K562 (cell line): Measurements from ENCODE around the gene RMND5B. TPM values are rescaled to one million over a fixed set of nuclear protein-coding genes. Genes with fewer than 3 reads are reported as not detected.
A peak's percentile ranks its signal among the peaks of the same experiment; 100 is the strongest.

ENCODE experiments used
- FOXJ2 ChIP-seq: fragments of 200-800 bp; sonication (Bioruptor generic); IDR thresholded peaks from 2 replicates; pipeline ENCODE4 v1.6.1; 2016; ENCODE audit warnings: missing genetic modification characterization, missing compliant biosample characterization
- HDAC8 ChIP-seq: fragments of 450-650 bp; IDR thresholded peaks from 2 replicates; pipeline ENCODE4 v1.6.1; 2016; ENCODE audit warnings: mild to moderate bottlenecking, missing genetic modification characterization, moderate library complexity, missing compliant biosample characterization
- KHSRP ChIP-seq: fragments of 450-650 bp; IDR thresholded peaks from 2 replicates; pipeline ENCODE4 v1.6.1; 2017
- MAZ ChIP-seq, 2 experiments: fragments of 450-650 bp in 1 of 2; sonication (generic) in 1 of 2; formaldehyde crosslinking; IDR thresholded peaks in 1 of 2; conservative IDR thresholded peaks in 1 of 2; 2 replicates each; pipeline versions ENCODE4 v1.4.0 to v1.5.0; 2020; ENCODE audit warnings: mild to moderate bottlenecking in 1 of 2, missing genetic modification reagents in 1 of 2
- MITF ChIP-seq: IDR thresholded peaks from 2 replicates; pipeline ENCODE4 v1.6.1; 2014; ENCODE audit warnings: antibody characterized with exemption
- NR1H2 ChIP-seq: sonication (generic); formaldehyde crosslinking; IDR thresholded peaks from 2 replicates; pipeline ENCODE4 v1.4.0; 2020; ENCODE audit warnings: mild to moderate bottlenecking, missing genetic modification reagents
- PREB ChIP-seq: sonication (generic); formaldehyde crosslinking; IDR thresholded peaks from 2 replicates; pipeline ENCODE4 v1.8.1; 2023; ENCODE audit warnings: mild to moderate bottlenecking, missing genetic modification reagents
- PRMT5 ChIP-seq: sonication (generic); formaldehyde crosslinking; IDR thresholded peaks from 2 replicates; pipeline ENCODE4 v1.5.0; 2020; ENCODE audit warnings: missing genetic modification reagents
- PRPF4 ChIP-seq: fragments of 200-400 bp; formaldehyde crosslinking; IDR thresholded peaks from one replicate; pipeline ENCODE4 v1.6.1; 2017; ENCODE audit warnings: low read length, low read depth, mild to moderate bottlenecking; ENCODE audit not compliant: insufficient read depth, poor library complexity, severe bottlenecking
- RCOR1 ChIP-seq, 2 experiments: IDR thresholded peaks; 2 replicates each; pipeline ENCODE4 v1.6.1; 2012; ENCODE audit warnings: low read depth in 2 of 2, low read length in 2 of 2, borderline replicate concordance in 1 of 2, improper control_type of control experiment in 1 of 2
- SIRT6 ChIP-seq: IDR thresholded peaks from one replicate; pipeline ENCODE4 v1.6.1; 2012; ENCODE audit warnings: low read depth, mild to moderate bottlenecking, control low read depth, inconsistent platforms, low read length, moderate library complexity
- TAF7 ChIP-seq: fragments of 450-650 bp; IDR thresholded peaks from 2 replicates; pipeline ENCODE4 v1.6.1; 2016; ENCODE audit warnings: missing genetic modification characterization, missing compliant biosample characterization
- polyA plus RNA-seq, 8 experiments: library from polyadenylated mRNA; depleted of rRNA in 4 of 8; stranded (reverse) in 5 of 8; unstranded in 3 of 8; fragments of >200 nt; fragmentation: Nextera tagmentation in 2 of 8; fragmentation: Illumina TruSeq in 1 of 8; extraction: Ambion mirVana in 2 of 8; extraction: Trizol in 1 of 8; gene quantifications; 2 replicates each; pipeline versions ENCODE4 v1.2.1 to v1.2.3, GENCODE V29; 2011 to 2014; ENCODE audit warnings: inconsistent platforms in 1 of 8, missing spikeins in 1 of 8
- total RNA-seq, 7 experiments: library from RNA; depleted of rRNA in 6 of 7; stranded (reverse); fragments of >200 nt in 6 of 7; fragmentation: Illumina TruSeq in 2 of 7; extraction: Trizol in 2 of 7; gene quantifications; 2 replicates each; pipeline versions ENCODE4 v1.2.1 to v1.2.3, GENCODE V29; 2011 to 2021; ENCODE audit warnings: low replicate concordance in 1 of 7
- TF ChIP-seq, protein P1 (sequence below), 2 experiments: IDR thresholded peaks; 2 replicates each; pipeline ENCODE4 v1.6.1; 2011; ENCODE audit warnings: borderline replicate concordance in 1 of 2, control low read depth in 1 of 2, low read depth in 1 of 2, low read length in 1 of 2, mild to moderate bottlenecking in 1 of 2, mixed read lengths in 1 of 2, moderate library complexity in 1 of 2; ENCODE audit not compliant: insufficient read depth in 1 of 2, insufficient read length in 1 of 2, poor library complexity in 1 of 2, severe bottlenecking in 1 of 2; ENCODE audit errors: extremely low read depth in 1 of 2
- TF ChIP-seq, protein P2 (sequence below): fragments of 250-450 bp; sonication (Bioruptor Pico); IDR thresholded peaks from 2 replicates; pipeline ENCODE4 v1.4.0; 2020; ENCODE audit warnings: mild to moderate bottlenecking, moderate library complexity, borderline replicate concordance
- TF ChIP-seq, protein P3 (sequence below): fragments of 450-650 bp; IDR thresholded peaks from 2 replicates; pipeline ENCODE4 v1.6.1; 2018; ENCODE audit not compliant: partially characterized antibody

RMND5B gene
- total and polyA plus RNA-seq, 9 of the 15 experiments (the other 6 are each of a cell fraction or from before 2014, with no cell fraction given): 2.6 to 57.0 (median 28.3) TPM

DNA sequence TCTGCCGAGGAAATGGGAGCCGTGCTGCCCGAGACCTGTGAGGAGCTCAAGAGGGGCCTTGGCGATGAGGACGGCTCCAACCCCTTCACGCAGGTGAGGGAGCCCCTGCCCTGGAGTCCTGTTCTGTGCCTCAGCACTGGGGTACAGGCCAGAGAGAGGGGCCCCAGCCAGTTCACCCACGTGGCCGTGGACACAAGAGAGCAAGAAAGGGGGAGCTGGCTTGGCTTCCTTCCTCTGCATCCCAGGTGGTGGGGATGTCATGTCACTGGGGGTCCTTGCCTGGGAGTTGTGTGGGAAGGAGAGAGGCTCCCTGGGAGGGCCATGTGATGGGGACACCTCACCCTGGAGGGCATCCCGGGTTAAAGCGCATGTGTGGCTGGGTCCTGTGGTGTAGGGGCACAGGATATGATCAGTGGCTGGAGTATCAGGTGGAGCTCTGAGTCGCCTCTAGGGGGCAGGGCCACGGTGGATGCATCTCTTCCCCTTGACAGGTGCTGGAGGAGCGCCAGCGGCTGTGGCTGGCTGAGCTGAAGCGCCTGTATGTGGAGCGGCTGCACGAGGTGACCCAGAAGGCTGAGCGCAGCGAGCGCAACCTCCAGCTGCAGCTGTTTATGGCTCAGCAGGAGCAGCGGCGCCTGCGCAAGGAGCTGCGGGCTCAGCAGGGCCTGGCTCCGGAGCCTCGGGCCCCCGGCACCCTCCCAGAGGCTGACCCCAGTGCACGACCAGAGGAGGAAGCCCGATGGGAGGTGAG lies 10.0 kb upstream of the RMND5B start (continued):
- TF ChIP-seq, protein P1, sequence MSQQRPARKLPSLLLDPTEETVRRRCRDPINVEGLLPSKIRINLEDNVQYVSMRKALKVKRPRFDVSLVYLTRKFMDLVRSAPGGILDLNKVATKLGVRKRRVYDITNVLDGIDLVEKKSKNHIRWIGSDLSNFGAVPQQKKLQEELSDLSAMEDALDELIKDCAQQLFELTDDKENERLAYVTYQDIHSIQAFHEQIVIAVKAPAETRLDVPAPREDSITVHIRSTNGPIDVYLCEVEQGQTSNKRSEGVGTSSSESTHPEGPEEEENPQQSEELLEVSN (IDR thresholded peaks at IDR 0.05; ENCODE audit: borderline replicate concordance in 1 of 2, extremely low read depth in 1 of 2, insufficient read depth in 1 of 2, insufficient read length in 1 of 2, low read depth in 1 of 2, low read length in 1 of 2, poor library complexity in 1 of 2, severe bottlenecking in 1 of 2): peak; percentile 75 to 89
- TF ChIP-seq, protein P2, sequence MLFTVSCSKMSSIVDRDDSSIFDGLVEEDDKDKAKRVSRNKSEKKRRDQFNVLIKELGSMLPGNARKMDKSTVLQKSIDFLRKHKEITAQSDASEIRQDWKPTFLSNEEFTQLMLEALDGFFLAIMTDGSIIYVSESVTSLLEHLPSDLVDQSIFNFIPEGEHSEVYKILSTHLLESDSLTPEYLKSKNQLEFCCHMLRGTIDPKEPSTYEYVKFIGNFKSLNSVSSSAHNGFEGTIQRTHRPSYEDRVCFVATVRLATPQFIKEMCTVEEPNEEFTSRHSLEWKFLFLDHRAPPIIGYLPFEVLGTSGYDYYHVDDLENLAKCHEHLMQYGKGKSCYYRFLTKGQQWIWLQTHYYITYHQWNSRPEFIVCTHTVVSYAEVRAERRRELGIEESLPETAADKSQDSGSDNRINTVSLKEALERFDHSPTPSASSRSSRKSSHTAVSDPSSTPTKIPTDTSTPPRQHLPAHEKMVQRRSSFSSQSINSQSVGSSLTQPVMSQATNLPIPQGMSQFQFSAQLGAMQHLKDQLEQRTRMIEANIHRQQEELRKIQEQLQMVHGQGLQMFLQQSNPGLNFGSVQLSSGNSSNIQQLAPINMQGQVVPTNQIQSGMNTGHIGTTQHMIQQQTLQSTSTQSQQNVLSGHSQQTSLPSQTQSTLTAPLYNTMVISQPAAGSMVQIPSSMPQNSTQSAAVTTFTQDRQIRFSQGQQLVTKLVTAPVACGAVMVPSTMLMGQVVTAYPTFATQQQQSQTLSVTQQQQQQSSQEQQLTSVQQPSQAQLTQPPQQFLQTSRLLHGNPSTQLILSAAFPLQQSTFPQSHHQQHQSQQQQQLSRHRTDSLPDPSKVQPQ (CRISPR knock-in tag): no peak
- TF ChIP-seq MAZ (CRISPR knock-in tag; conservative IDR thresholded peaks at IDR 0.05 in 1 of 2, IDR thresholded peaks at IDR 0.05 in 1 of 2) (peak in 1 of 2 experiments; percentile 61; a peak in 2 of 4 replicates), KHSRP (no peak), TAF7 (tag) (no peak), FOXJ2 (tag) (no peak), PRMT5 (CRISPR knock-in tag) (no peak), HDAC8 (tag) (no peak), RCOR1 (IDR thresholded peaks at IDR 0.05; ENCODE audit: borderline replicate concordance in 1 of 2, low read depth in 2 of 2, low read length in 2 of 2) (peak in 1 of 2 experiments; percentile 79; a peak in 2 of 4 replicates), NR1H2 (no peak), PREB (CRISPR knock-in tag) (no peak), SIRT6 (no peak), PRPF4 (no peak), MITF (no peak)
- TF ChIP-seq, protein P3, sequence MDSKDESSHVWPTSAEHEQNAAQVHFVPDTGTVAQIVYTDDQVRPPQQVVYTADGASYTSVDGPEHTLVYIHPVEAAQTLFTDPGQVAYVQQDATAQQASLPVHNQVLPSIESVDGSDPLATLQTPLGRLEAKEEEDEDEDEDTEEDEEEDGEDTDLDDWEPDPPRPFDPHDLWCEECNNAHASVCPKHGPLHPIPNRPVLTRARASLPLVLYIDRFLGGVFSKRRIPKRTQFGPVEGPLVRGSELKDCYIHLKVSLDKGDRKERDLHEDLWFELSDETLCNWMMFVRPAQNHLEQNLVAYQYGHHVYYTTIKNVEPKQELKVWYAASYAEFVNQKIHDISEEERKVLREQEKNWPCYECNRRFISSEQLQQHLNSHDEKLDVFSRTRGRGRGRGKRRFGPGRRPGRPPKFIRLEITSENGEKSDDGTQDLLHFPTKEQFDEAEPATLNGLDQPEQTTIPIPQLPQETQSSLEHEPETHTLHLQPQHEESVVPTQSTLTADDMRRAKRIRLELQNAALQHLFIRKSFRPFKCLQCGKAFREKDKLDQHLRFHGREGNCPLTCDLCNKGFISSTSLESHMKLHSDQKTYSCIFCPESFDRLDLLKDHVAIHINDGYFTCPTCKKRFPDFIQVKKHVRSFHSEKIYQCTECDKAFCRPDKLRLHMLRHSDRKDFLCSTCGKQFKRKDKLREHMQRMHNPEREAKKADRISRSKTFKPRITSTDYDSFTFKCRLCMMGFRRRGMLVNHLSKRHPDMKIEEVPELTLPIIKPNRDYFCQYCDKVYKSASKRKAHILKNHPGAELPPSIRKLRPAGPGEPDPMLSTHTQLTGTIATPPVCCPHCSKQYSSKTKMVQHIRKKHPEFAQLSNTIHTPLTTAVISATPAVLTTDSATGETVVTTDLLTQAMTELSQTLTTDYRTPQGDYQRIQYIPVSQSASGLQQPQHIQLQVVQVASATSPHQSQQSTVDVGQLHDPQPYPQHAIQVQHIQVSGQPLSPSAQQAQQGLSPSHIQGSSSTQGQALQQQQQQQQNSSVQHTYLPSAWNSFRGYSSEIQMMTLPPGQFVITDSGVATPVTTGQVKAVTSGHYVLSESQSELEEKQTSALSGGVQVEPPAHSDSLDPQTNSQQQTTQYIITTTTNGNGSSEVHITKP: no peak
